Nephron (organoid): ENCODE data around the gene HRH3.

Source experiments
- H3K27ac Mint-ChIP-seq, 3 experiments: 2 replicates each; pipeline ENCODE4 v1.8.0; 2020; ENCODE audit warnings: mixed read lengths in 3 of 3, mild to moderate bottlenecking in 2 of 3, moderate library complexity in 1 of 3
- H3K27me3 Mint-ChIP-seq: 2 replicates; pipeline ENCODE4 v1.8.0; 2021; ENCODE audit warnings: low read depth, mild to moderate bottlenecking, moderate library complexity, mixed read lengths
- H3K36me3 Mint-ChIP-seq: 2 replicates; pipeline ENCODE4 v1.8.0; 2020; ENCODE audit warnings: low read depth, mixed read lengths
- H3K4me1 Mint-ChIP-seq: 2 replicates; pipeline ENCODE4 v1.8.0; 2020; ENCODE audit warnings: mixed read lengths
- H3K4me3 Mint-ChIP-seq, 3 experiments: 2 replicates each; pipeline ENCODE4 v1.8.0; 2020; ENCODE audit warnings: mild to moderate bottlenecking in 3 of 3, mixed read lengths in 3 of 3, moderate library complexity in 2 of 3
- H3K9me3 Mint-ChIP-seq: 2 replicates; pipeline ENCODE4 v1.8.0; 2020; ENCODE audit warnings: mixed read lengths
- CTCF ChIP-seq, 3 experiments: fragments of 200-600 bp; sonication (generic); IDR thresholded peaks; one replicate each; pipeline ENCODE4 v1.5.0; 2021; ENCODE audit warnings: antibody characterized with exemption in 3 of 3; ENCODE audit not compliant: unreplicated experiment in 3 of 3

The HRH3 gene

GRCh38 chr20:62248890-62249560 lies 28.9 kb upstream of the HRH3 start:
- Mint-ChIP-seq H3K27ac (no peak overlapping the region), H3K4me3 (no peak overlapping the region), H3K9me3 (no peaks in the 10 kb centered on the region), H3K4me1 (peaks cover 1% of the 10 kb centered on the region), H3K27me3 (no peaks in the 10 kb centered on the region), H3K36me3 (peaks cover 1% of the 10 kb centered on the region)
- TF ChIP-seq CTCF (IDR thresholded peaks at IDR 0.05; ENCODE audit: unreplicated experiment in 3 of 3): no peak

GRCh38 chr20:62246872-62247652 lies 27.0 kb upstream of the HRH3 start:
- no peak for TF ChIP-seq CTCF (IDR thresholded peaks at IDR 0.05; ENCODE audit: unreplicated experiment in 3 of 3)
- no peaks in the 10 kb centered on the region for H3K4me1 Mint-ChIP-seq
- no peaks in the 10 kb centered on the region for H3K9me3 Mint-ChIP-seq
- H3K27me3 Mint-ChIP-seq: no peaks in the 10 kb centered on the region
- peak overlapping the region in 1 of 3 experiments; percentile 14 for H3K27ac Mint-ChIP-seq
- H3K36me3 Mint-ChIP-seq: no peaks in the 10 kb centered on the region
- H3K4me3 Mint-ChIP-seq: no peak overlapping the region

- no peaks in the 10 kb centered on the region for H3K36me3 Mint-ChIP-seq
- H3K4me3 Mint-ChIP-seq: no peak overlapping the region
- H3K9me3 Mint-ChIP-seq: no peaks in the 10 kb centered on the region
- H3K27ac Mint-ChIP-seq: no peak overlapping the region
- TF ChIP-seq CTCF (IDR thresholded peaks at IDR 0.05; ENCODE audit: unreplicated experiment in 3 of 3): no peak
- no peaks in the 10 kb centered on the region for H3K4me1 Mint-ChIP-seq
- no peaks in the 10 kb centered on the region for H3K27me3 Mint-ChIP-seq
These were observed 26.4 kb upstream of the HRH3 start for GRCh38 chr20:62246431-62246830.

- TF ChIP-seq CTCF (IDR thresholded peaks at IDR 0.05; ENCODE audit: unreplicated experiment in 3 of 3): no peak
- no peaks in the 10 kb centered on the region for H3K27me3 Mint-ChIP-seq
- H3K27ac Mint-ChIP-seq: no peak overlapping the region
- H3K36me3 Mint-ChIP-seq: no peaks in the 10 kb centered on the region
- no peak overlapping the region for H3K4me3 Mint-ChIP-seq
- no peaks in the 10 kb centered on the region for H3K4me1 Mint-ChIP-seq
- no peaks in the 10 kb centered on the region for H3K9me3 Mint-ChIP-seq
These were observed 25.8 kb upstream of the HRH3 start for GRCh38 chr20:62245911-62246280.

- Mint-ChIP-seq H3K36me3 (no peaks in the 10 kb centered on the region), H3K27ac (no peak overlapping the region), H3K9me3 (no peaks in the 10 kb centered on the region), H3K4me3 (no peak overlapping the region), H3K4me1 (no peaks in the 10 kb centered on the region), H3K27me3 (no peaks in the 10 kb centered on the region)
- TF ChIP-seq CTCF (IDR thresholded peaks at IDR 0.05; ENCODE audit: unreplicated experiment in 3 of 3): no peak
These were observed 24.6 kb upstream of the HRH3 start for GRCh38 chr20:62244644-62245108.
